Muscle of leg (tissue), 11 donors: ENCODE results near the gene RASAL2. TPM values are rescaled to one million over a fixed set of nuclear protein-coding genes. Genes with fewer than 3 reads are reported as not detected.

Experiments used
- DNase-seq: peaks from one replicate; pipeline ENCODE4 v3.0.0; 2013
- H3K27ac ChIP-seq: one replicate; pipeline ENCODE4 v1.5.1; 2013; ENCODE audit warnings: mild to moderate bottlenecking, low read length, control low read depth
- H3K27me3 ChIP-seq: one replicate; pipeline ENCODE4 v1.6.1; 2013; ENCODE audit warnings: low read length; ENCODE audit not compliant: control insufficient read depth, insufficient read depth
- H3K36me3 ChIP-seq: one replicate; pipeline ENCODE4 v1.6.1; 2013; ENCODE audit warnings: low read length; ENCODE audit not compliant: control insufficient read depth, insufficient read depth
- H3K4me1 ChIP-seq: one replicate; pipeline ENCODE4 v1.6.1; 2013; ENCODE audit warnings: low read length; ENCODE audit not compliant: control insufficient read depth, insufficient read depth
- H3K4me3 ChIP-seq: one replicate; pipeline ENCODE4 v1.5.1; 2013; ENCODE audit warnings: low read length, control low read depth
- H3K9me3 ChIP-seq: replicated peaks from 2 replicates; pipeline ENCODE4 v1.6.1; 2013; ENCODE audit warnings: low read depth, low read length; ENCODE audit not compliant: control insufficient read depth
- WGBS: methylation state at CpG from one replicate; pipeline ENCODE4 v1.1.5; 2013; ENCODE audit warnings: missing lambda C conversion rate; ENCODE audit not compliant: insufficient coverage; 5-methylcytosine and 5-hydroxymethylcytosine counted together
- polyA plus RNA-seq, 8 donors: library from polyadenylated mRNA; unstranded; fragments of 120-200 nt; gene quantifications; one replicate each; pipeline versions ENCODE4 v1.2.1 to v1.2.3, GENCODE V29; 2013; ENCODE audit warnings: inconsistent platforms in 1 of 8, low replicate concordance in 1 of 8; ENCODE audit not compliant: insufficient read length in 8 of 8, insufficient read depth in 1 of 8
- total RNA-seq: library from RNA; stranded (reverse); fragments of 120-200 nt; gene quantifications from one replicate; pipeline ENCODE4 v1.2.4, GENCODE V29; 2013

RASAL2 gene
- total and polyA plus RNA-seq, 9 donors, result 8.5 to 16.7 (median 13.1) TPM

DNA sequence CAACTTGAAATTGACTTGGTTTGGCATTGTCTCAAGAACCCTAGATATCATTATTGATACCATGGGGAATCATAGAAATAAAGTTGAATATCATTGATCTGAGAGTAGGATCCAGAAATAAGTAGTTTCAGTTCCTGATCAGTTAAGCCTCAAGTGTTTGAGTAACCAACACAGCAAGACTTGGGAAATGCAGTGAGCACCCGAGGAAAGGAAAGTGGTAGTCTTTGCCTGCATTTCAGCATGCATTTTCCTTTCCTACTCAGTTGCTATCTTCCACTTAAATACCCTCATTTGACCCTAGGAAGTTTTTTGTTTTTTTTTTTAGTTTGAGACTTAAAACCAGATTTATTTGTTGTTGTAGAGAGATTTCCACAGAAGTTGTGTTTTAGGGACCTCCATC, 383.9 kb downstream of the RASAL2 start:
- H3K4me1 ChIP-seq, result no peaks in the 10 kb centered on the region
- H3K27me3 ChIP-seq, result no peaks in the 10 kb centered on the region
- H3K4me3 ChIP-seq, result no peak overlapping the region
- DNase-seq, result no peak
- no peak overlapping the region for H3K27ac ChIP-seq
- WGBS, result no CpG with 5 or more reads among the region's 1 CpG
- H3K36me3 ChIP-seq, result peaks cover 14% of the 10 kb centered on the region
- H3K9me3 ChIP-seq, result no peaks in the 10 kb centered on the region

DNA sequence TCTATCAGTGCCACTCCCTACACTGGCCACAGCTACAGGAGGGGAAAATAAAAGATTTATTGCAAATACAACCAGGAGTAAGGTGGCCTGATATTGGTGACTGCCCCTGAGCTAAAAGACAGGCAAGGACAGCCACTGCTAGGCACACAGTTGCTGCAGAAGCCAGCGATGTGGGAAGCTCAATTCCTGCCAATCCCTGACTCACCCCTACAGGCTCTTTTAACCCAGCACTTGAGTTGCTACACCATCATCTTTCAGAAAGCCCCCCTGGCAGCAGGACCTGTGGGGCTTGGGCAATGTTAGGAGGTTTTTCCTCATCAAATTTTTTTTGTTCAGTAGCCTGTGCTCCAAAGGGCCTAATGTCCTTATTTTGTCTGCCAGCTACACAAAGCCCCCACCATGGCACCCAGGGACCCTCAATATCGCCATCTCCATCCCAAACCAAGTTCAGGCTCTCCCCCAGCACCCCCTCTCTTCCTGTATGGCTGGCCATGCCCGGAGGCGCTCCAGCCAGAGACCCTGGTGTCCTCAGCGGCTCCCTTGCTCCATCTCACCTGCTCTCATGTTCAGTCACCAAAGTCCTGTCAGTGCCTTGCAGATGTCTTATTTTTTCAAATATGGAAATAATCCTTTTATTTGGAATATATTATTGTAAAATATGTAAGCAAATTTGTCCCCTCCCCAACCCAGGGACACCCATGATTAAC, 389.5 kb downstream of the RASAL2 start:
- Histone ChIP-seq H3K27ac (no peak overlapping the region), H3K36me3 (peaks cover 3% of the 10 kb centered on the region), H3K4me3 (no peak overlapping the region), H3K4me1 (peaks cover 11% of the 10 kb centered on the region), H3K27me3 (peaks cover 4% of the 10 kb centered on the region), H3K9me3 (no peaks in the 10 kb centered on the region)
- WGBS, result 91% methylated on average over 1 of the region's 5 CpGs
- DNase-seq, result no peak

DNA sequence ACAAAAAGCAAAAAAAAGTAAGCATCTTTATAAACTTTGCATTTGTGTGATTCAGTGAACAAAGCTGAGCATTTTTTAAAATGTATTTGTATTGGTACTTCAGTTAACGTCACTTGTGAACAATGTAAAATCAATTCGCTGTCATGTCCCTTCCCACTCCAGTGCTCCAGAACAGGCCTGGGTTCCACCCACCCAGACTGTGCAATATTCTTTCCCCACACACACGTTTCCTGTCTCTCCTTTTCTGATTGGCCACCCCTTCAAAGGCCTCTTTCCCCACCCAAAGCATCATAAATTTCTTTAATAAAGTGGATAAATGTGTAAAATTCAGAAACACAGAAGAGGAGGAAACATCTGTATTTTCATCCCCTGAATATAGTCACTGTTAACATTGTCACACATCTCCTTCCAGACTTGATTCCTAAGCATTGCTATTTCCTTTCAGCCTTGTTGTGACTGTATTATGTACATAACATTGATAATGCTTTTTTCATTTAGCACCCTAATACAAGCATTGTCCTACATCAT, 390.9 kb downstream of the RASAL2 start:
- WGBS, result 100% methylated on average over 1 of the region's 3 CpGs

DNA sequence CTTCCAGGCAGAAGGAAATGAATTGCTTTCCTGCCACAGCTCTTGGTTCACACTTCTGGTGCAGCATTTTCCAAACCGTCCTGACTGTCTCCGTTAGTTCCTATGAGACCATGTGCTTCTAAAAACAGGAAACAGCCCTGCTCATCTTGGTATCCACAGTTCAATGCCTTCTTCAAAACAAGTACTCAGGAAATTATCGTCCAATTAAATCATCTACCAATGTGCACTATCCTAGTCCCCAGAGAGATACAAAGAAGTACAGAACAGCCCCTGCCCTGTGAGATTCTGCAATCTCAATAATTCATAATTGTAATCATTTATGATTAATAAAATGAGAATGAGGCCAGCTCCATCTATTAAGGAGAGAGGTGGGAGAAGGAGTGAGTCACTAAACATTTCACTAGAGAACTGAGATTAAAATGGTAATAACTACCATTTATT, 391.7 kb downstream of the RASAL2 start:
- WGBS, result 24% methylated on average over 2 of the region's 3 CpGs
- peaks cover 11% of the 10 kb centered on the region for H3K4me1 ChIP-seq
- no peak overlapping the region for H3K27ac ChIP-seq
- peaks cover 4% of the 10 kb centered on the region for H3K27me3 ChIP-seq
- H3K9me3 ChIP-seq, result no peaks in the 10 kb centered on the region
- H3K4me3 ChIP-seq, result no peak overlapping the region
- H3K36me3 ChIP-seq, result no peaks in the 10 kb centered on the region
- DNase-seq, result no peak

More for the DNA sequence above, 390.9 kb downstream of the RASAL2 start:
- Histone ChIP-seq H3K27ac (no peak overlapping the region), H3K4me1 (peaks cover 11% of the 10 kb centered on the region), H3K27me3 (peaks cover 4% of the 10 kb centered on the region), H3K4me3 (no peak overlapping the region), H3K36me3 (peaks cover 3% of the 10 kb centered on the region), H3K9me3 (no peaks in the 10 kb centered on the region)
- DNase-seq, result no peak

DNA sequence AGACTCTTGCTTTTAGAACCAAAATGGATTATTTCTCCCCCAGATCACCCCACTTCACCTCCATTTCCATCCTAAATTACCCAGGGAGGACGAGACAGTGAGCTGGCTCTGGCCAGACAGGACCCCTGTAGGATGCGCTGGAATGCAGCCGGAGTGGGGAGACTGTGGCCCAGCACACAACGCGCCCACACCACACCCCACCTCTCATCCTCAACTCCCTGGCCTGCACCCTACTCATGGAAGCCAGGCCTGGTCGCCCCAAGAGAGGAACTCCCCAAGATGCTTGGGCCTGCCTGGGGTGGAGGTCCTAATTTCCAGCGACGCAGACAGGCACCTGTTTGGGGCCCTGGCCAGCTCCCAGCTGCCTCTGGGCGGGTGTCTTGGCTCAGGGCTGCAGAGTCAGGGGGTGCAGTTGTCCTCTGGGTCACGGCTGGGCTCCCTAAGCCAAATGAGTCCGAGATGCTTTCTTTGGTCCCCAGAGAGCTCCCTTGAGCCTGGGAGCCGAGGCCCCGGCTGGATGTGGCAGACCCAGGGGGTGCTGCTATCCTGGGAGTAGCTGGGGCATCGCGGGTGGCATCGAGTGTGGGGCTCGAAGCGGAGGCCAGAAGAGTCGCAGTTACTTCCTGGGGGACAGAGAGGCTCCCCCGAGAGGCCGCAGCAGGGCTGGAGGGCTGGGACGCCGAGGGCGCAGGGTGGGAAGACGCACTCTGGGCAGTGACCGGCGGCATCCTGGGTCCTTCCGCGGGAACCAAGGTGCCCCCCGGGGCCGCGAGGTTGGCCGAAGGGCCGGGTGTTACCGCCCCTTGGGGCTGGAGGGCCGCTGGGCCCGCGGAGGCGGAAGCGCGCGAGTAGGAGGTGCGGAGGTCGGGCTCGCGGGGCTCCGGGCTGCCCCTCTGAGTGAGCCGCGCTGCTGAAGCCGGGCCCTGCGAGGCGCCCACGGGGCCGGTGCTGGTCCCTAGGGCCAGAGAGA, 392.5 kb downstream of the RASAL2 start:
- no peaks in the 10 kb centered on the region for H3K36me3 ChIP-seq
- peaks cover 4% of the 10 kb centered on the region for H3K27me3 ChIP-seq
- H3K4me3 ChIP-seq, result peak overlapping the region; percentile 27
- WGBS, result 19% methylated on average over 46 of the region's 54 CpGs
- no peak for DNase-seq
- H3K9me3 ChIP-seq, result no peaks in the 10 kb centered on the region
- H3K27ac ChIP-seq, result no peak overlapping the region
- peaks cover 11% of the 10 kb centered on the region for H3K4me1 ChIP-seq

DNA sequence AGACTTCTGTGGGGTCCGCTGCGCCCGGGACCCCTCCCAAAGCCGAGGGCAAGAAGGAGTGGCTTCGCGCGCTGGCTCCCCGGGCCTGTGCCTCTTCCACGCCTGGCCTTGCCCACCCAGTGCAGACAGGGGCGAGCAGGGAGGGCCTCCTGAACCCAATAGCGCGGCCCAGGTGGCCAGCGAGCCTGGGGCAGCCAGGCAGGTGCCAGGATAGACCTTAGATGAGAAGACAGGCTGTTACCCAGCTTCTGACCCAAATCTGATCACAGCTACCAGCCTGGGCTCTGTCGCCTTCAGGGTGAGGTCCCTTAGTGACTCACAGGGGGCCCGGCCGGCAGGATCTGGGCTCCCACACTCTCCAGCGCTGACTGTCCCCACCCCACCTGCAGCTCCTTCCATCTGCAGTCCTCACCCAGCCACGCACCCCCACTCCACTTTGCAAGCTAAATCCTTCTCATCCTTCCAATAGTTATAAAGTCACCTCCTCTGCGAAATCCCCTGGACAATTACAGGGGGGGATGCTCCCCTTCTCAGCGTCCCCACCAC, 393.2 kb downstream of the RASAL2 start:
- Histone ChIP-seq H3K4me1 (peaks cover 11% of the 10 kb centered on the region), H3K27ac (no peak overlapping the region), H3K4me3 (peak overlapping the region; percentile 27), H3K27me3 (peaks cover 4% of the 10 kb centered on the region), H3K36me3 (no peaks in the 10 kb centered on the region), H3K9me3 (no peaks in the 10 kb centered on the region)
- DNase-seq, result no peak
- WGBS, result 31% methylated on average over 20 of the region's 20 CpGs

DNA sequence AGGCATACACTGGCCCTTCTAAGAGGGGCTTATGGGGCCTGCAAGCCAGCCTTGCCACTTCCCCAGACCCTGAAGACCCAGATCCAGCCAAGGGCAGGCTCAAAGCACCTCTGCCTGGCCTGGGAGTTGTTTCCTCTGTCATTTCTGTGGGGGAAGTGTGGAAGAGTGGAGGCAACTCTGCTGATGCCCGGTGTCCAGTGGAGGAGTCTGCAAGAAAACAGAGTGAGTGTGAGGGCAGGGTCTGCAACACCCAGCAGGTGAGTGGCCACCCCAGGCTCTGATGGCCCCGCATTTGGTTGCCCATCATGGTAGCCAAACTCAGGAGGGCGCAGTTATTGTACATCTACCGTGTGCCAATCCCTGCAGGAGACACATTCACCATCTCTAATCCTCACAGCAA, 394.5 kb downstream of the RASAL2 start:
- 75% methylated on average over 1 of the region's 4 CpGs for WGBS
- peaks cover 4% of the 10 kb centered on the region for H3K27me3 ChIP-seq
- no peak overlapping the region for H3K4me3 ChIP-seq
- no peak overlapping the region for H3K27ac ChIP-seq
- no peaks in the 10 kb centered on the region for H3K9me3 ChIP-seq
- H3K36me3 ChIP-seq, result no peaks in the 10 kb centered on the region
- no peak for DNase-seq
- peaks cover 11% of the 10 kb centered on the region for H3K4me1 ChIP-seq

DNA sequence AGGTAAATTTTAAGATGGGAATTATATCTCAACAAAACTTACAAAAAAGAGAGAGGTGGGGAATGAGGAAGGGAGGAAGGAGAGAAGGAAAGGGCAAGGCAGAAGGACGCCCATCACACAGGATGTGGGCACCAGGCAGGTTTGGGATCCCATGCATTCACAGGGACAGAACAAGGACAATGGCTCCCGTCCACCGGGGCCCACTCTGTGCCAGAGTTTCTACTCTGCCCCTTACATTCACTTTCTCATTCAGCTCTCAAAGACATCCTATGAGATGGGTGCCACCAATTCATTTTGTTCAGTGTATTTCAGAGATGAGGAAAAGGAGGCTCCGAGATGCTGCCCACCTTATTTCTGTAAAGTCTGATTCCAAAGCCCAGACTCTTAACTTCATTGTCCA, 395.5 kb downstream of the RASAL2 start:
- no peak overlapping the region for H3K4me3 ChIP-seq
- WGBS, result no CpG with 5 or more reads among the region's 4 CpGs

DNA sequence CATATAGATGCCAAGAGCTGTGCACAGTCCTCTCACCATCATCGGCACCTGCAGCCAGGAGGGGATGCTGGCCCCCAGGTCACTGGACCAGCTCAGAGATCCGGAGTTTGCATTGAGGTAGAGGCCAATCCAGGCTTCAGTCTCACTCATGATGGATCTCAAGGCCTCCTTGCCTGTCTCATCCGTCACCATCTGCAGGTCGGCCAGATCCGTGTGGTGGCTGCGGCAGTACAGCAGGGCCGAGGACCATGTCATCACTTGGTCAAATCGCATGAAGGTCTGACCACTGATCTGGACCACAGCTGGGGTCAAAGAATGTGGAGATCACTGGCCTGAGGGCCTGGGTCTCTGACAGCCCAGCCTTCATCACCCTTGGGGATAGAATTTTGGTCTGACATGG, 396.2 kb downstream of the RASAL2 start:
- DNase-seq, result no peak

More for the DNA sequence above, 395.5 kb downstream of the RASAL2 start:
- Histone ChIP-seq H3K9me3 (no peaks in the 10 kb centered on the region), H3K4me1 (peaks cover 11% of the 10 kb centered on the region), H3K36me3 (no peaks in the 10 kb centered on the region), H3K27ac (no peak overlapping the region), H3K27me3 (peaks cover 4% of the 10 kb centered on the region)
- no peak for DNase-seq

DNA sequence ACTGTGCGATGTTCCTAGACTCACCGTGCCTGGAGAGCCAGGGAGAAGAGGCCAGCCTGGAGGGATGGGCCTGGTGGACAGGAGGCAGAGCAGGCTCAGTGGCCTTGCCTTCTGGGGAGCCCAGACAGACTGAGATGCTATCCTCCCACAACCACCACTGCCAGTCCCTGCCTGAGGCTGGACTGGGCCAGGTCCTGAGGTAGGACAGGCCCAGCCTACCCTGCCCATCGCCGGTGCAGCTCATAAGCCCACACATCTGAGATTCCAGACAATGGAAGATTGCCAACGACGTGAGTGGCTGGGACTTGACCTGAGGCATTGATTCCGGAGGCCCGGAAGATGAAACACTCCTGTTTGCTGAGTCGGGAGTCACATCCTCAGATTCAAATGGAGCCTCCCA, 397.1 kb downstream of the RASAL2 start:
- Histone ChIP-seq H3K27me3 (peaks cover 4% of the 10 kb centered on the region), H3K4me3 (no peak overlapping the region), H3K36me3 (no peaks in the 10 kb centered on the region), H3K9me3 (no peaks in the 10 kb centered on the region), H3K4me1 (peaks cover 11% of the 10 kb centered on the region), H3K27ac (no peak overlapping the region)
- WGBS, result 84% methylated on average over 8 of the region's 9 CpGs
- no peak for DNase-seq

More for the DNA sequence above, 396.2 kb downstream of the RASAL2 start:
- Histone ChIP-seq H3K27me3 (peaks cover 4% of the 10 kb centered on the region), H3K4me1 (peaks cover 11% of the 10 kb centered on the region), H3K27ac (no peak overlapping the region), H3K36me3 (no peaks in the 10 kb centered on the region), H3K4me3 (no peak overlapping the region), H3K9me3 (no peaks in the 10 kb centered on the region)
- 94% methylated on average over 8 of the region's 8 CpGs for WGBS
